Endothelial cell (in vitro differentiated cells): Measurements from ENCODE around the gene GTPBP8. TPM values are rescaled to one million over a fixed set of nuclear protein-coding genes. Genes with fewer than 3 reads are reported as not detected.
A peak's percentile ranks its signal among the peaks of the same experiment; 100 is the strongest.

Experiments
- DNase-seq: peaks from one replicate; pipeline ENCODE4 v3.0.0; 2021; ENCODE audit warnings: low spot score
- H3K27ac Mint-ChIP-seq: one replicate; pipeline ENCODE4 v1.8.0; 2021; ENCODE audit warnings: mixed read lengths, inconsistent platforms; ENCODE audit not compliant: unreplicated experiment
- H3K27me3 Mint-ChIP-seq: one replicate; pipeline ENCODE4 v1.8.0; 2021; ENCODE audit warnings: mild to moderate bottlenecking, moderate library complexity, mixed read lengths, inconsistent platforms; ENCODE audit not compliant: unreplicated experiment
- H3K36me3 Mint-ChIP-seq: one replicate; pipeline ENCODE4 v1.8.0; 2021; ENCODE audit warnings: mild to moderate bottlenecking, low read depth, mixed read lengths, inconsistent platforms; ENCODE audit not compliant: unreplicated experiment
- H3K4me1 Mint-ChIP-seq: one replicate; pipeline ENCODE4 v1.8.0; 2021; ENCODE audit warnings: mild to moderate bottlenecking, mixed read lengths, inconsistent platforms; ENCODE audit not compliant: unreplicated experiment
- H3K4me3 Mint-ChIP-seq: one replicate; pipeline ENCODE4 v1.8.0; 2021; ENCODE audit warnings: mild to moderate bottlenecking, mixed read lengths, inconsistent platforms; ENCODE audit not compliant: unreplicated experiment
- H3K9me3 Mint-ChIP-seq: one replicate; pipeline ENCODE4 v1.8.0; 2021; ENCODE audit warnings: mixed read lengths, inconsistent platforms; ENCODE audit not compliant: unreplicated experiment
- CTCF ChIP-seq: fragments of 200-600 bp; sonication (generic); IDR thresholded peaks from one replicate; pipeline ENCODE4 v1.5.0; 2021; ENCODE audit warnings: antibody characterized with exemption; ENCODE audit not compliant: unreplicated experiment
- total RNA-seq: library from RNA; stranded (reverse); fragmentation: NEBNext Ultra II Directional; extraction: Animal tissue kit (Norgen Biotek cat#: 25700); gene quantifications from one replicate; pipeline ENCODE4 v1.2.1, GENCODE V29; 2021; ENCODE audit not compliant: unreplicated experiment

The GTPBP8 gene
- total RNA-seq, 1 donor from 2014 or later: 19.4 TPM

GRCh38 chr3:113019182-113020137 lies 28.7 kb downstream of the GTPBP8 start:
- peaks cover 27% of the 10 kb centered on the region for H3K4me1 Mint-ChIP-seq
- H3K27ac Mint-ChIP-seq: peak overlapping the region; percentile 93
- H3K36me3 Mint-ChIP-seq: peaks cover 10% of the 10 kb centered on the region
- peak; percentile 78 for DNase-seq
- H3K4me3 Mint-ChIP-seq: peak overlapping the region; percentile 93
- H3K27me3 Mint-ChIP-seq: peaks cover 15% of the 10 kb centered on the region
- no peaks in the 10 kb centered on the region for H3K9me3 Mint-ChIP-seq
- TF ChIP-seq CTCF: no peak

- Mint-ChIP-seq H3K27ac (no peak overlapping the region), H3K36me3 (peaks cover 2% of the 10 kb centered on the region), H3K4me1 (peaks cover 27% of the 10 kb centered on the region), H3K27me3 (peaks cover 15% of the 10 kb centered on the region), H3K4me3 (no peak overlapping the region), H3K9me3 (no peaks in the 10 kb centered on the region)
- DNase-seq: no peak
- TF ChIP-seq CTCF: no peak
These were observed 30.7 kb downstream of the GTPBP8 start for GRCh38 chr3:113021471-113021870.

- DNase-seq: no peak
- H3K27ac Mint-ChIP-seq: no peak overlapping the region
- no peak overlapping the region for H3K4me3 Mint-ChIP-seq
- no peaks in the 10 kb centered on the region for H3K27me3 Mint-ChIP-seq
- no peak for TF ChIP-seq CTCF
- no peaks in the 10 kb centered on the region for H3K4me1 Mint-ChIP-seq
- H3K36me3 Mint-ChIP-seq: no peaks in the 10 kb centered on the region
- no peaks in the 10 kb centered on the region for H3K9me3 Mint-ChIP-seq
These were observed 43.2 kb downstream of the GTPBP8 start for GRCh38 chr3:113034011-113034410.

- Mint-ChIP-seq H3K4me3 (no peak overlapping the region), H3K9me3 (no peaks in the 10 kb centered on the region), H3K27me3 (no peaks in the 10 kb centered on the region), H3K36me3 (no peaks in the 10 kb centered on the region), H3K27ac (no peak overlapping the region), H3K4me1 (peaks cover 3% of the 10 kb centered on the region)
- TF ChIP-seq CTCF: peak; percentile 87
- DNase-seq: peak; percentile 68
These were observed 44.7 kb downstream of the GTPBP8 start for GRCh38 chr3:113035387-113035982.

GRCh38 chr3:113038328-113038727 lies 47.5 kb downstream of the GTPBP8 start:
- Mint-ChIP-seq H3K27me3 (no peaks in the 10 kb centered on the region), H3K27ac (no peak overlapping the region), H3K4me1 (peaks cover 3% of the 10 kb centered on the region), H3K9me3 (no peaks in the 10 kb centered on the region), H3K4me3 (no peak overlapping the region), H3K36me3 (no peaks in the 10 kb centered on the region)
- TF ChIP-seq CTCF: no peak
- no peak for DNase-seq
